SK-N-SH treated with all-trans-retinoic acid at 6 μM for 48 hours (cell line): ENCODE results near the gene B3GALT5.

Source experiments
- ATAC-seq: fragments of 200-7000 bp; cut with Tn5 transposase; 3 replicates; pipeline ENCODE4 v1.9.1; 2020; ENCODE audit warnings: mild to moderate bottlenecking, moderate library complexity
- ARNTL ChIP-seq: fragments of 450-650 bp; formaldehyde crosslinking; IDR thresholded peaks from 2 replicates; pipeline ENCODE4 v1.5.0; 2020; ENCODE audit warnings: low read depth, mild to moderate bottlenecking, moderate library complexity, borderline replicate concordance
- BACH2 ChIP-seq: fragments of 250-450 bp; sonication (Bioruptor Pico); IDR thresholded peaks from 2 replicates; pipeline ENCODE4 v1.9.0; 2021; ENCODE audit warnings: mild to moderate bottlenecking, borderline replicate concordance
- CSDC2 ChIP-seq: fragments of 250-450 bp; sonication (Bioruptor Pico); IDR thresholded peaks from 2 replicates; pipeline ENCODE4 v1.5.0; 2020; ENCODE audit warnings: mild to moderate bottlenecking, moderate library complexity
- ESRRG ChIP-seq: fragments of 250-450 bp; sonication (Bioruptor Pico); IDR thresholded peaks from 2 replicates; pipeline ENCODE4 v1.6.1; 2021; ENCODE audit warnings: mild to moderate bottlenecking
- GLIS3 ChIP-seq: fragments of 250-450 bp; sonication (Bioruptor Pico); IDR thresholded peaks from 2 replicates; pipeline ENCODE4 v1.5.0; 2020; ENCODE audit warnings: mild to moderate bottlenecking, moderate library complexity
- ISL1 ChIP-seq: fragments of 250-450 bp; sonication (Bioruptor Pico); IDR thresholded peaks from 2 replicates; pipeline ENCODE4 v2.1.2; 2022; ENCODE audit warnings: mild to moderate bottlenecking, moderate library complexity
- OSR1 ChIP-seq: fragments of 250-450 bp; sonication (Bioruptor Pico); IDR thresholded peaks from 2 replicates; pipeline ENCODE4 v1.8.0; 2022; ENCODE audit warnings: moderate library complexity, mild to moderate bottlenecking, inconsistent platforms
- PPARA ChIP-seq: fragments of 250-450 bp; sonication (Bioruptor Pico); IDR thresholded peaks from 2 replicates; pipeline ENCODE4 v1.5.0; 2020; ENCODE audit warnings: mild to moderate bottlenecking, borderline replicate concordance
- RARB ChIP-seq: fragments of 250-450 bp; sonication (Bioruptor Pico); IDR thresholded peaks from 2 replicates; pipeline ENCODE4 v1.8.0; 2021; ENCODE audit warnings: mild to moderate bottlenecking, moderate library complexity
- SNAI2 ChIP-seq: fragments of 250-450 bp; sonication (Bioruptor Pico); IDR thresholded peaks from 2 replicates; pipeline ENCODE4 v1.5.0; 2020; ENCODE audit warnings: mild to moderate bottlenecking, moderate library complexity
- TCF4 ChIP-seq: fragments of 250-450 bp; sonication (Bioruptor Pico); IDR thresholded peaks from 2 replicates; pipeline ENCODE4 v1.8.0; 2021; ENCODE audit warnings: mild to moderate bottlenecking, moderate library complexity, borderline replicate concordance
- TOX ChIP-seq: fragments of 250-450 bp; sonication (Bioruptor Pico); IDR thresholded peaks from 2 replicates; pipeline ENCODE4 v1.8.0; 2021; ENCODE audit warnings: mild to moderate bottlenecking, moderate library complexity, borderline replicate concordance
- ZC3H10 ChIP-seq: fragments of 250-450 bp; sonication (Bioruptor Pico); IDR thresholded peaks from 2 replicates; pipeline ENCODE4 v1.5.1; 2021; ENCODE audit warnings: mild to moderate bottlenecking, moderate library complexity
- ZFP3 ChIP-seq: fragments of 250-450 bp; sonication (Bioruptor Pico); IDR thresholded peaks from 2 replicates; pipeline ENCODE4 v1.5.0; 2020; ENCODE audit warnings: mild to moderate bottlenecking, moderate library complexity
- ZFP30 ChIP-seq: fragments of 450-650 bp; formaldehyde crosslinking; IDR thresholded peaks from 2 replicates; pipeline ENCODE4 v1.5.0; 2022; ENCODE audit warnings: mild to moderate bottlenecking, moderate library complexity
- ZNF565 ChIP-seq: fragments of 450-650 bp; formaldehyde crosslinking; conservative IDR thresholded peaks from 2 replicates; pipeline ENCODE4 v1.5.0; 2020; ENCODE audit warnings: low read depth, mild to moderate bottlenecking, moderate library complexity
- ZNF70 ChIP-seq: fragments of 450-650 bp; formaldehyde crosslinking; IDR thresholded peaks from 2 replicates; pipeline ENCODE4 v1.5.0; 2020; ENCODE audit warnings: mild to moderate bottlenecking, moderate library complexity
- ZNF8 ChIP-seq: fragments of 450-650 bp; formaldehyde crosslinking; IDR thresholded peaks from 2 replicates; pipeline ENCODE4 v1.5.0; 2020; ENCODE audit warnings: mild to moderate bottlenecking, moderate library complexity
- TF ChIP-seq, protein P1 (sequence below): fragments of 250-450 bp; sonication (Bioruptor Pico); IDR thresholded peaks from 2 replicates; pipeline ENCODE4 v1.8.0; 2021; ENCODE audit warnings: low read depth, mild to moderate bottlenecking, moderate library complexity, borderline replicate concordance
- TF ChIP-seq, protein P2 (sequence below): fragments of 250-450 bp; sonication (Bioruptor Pico); IDR thresholded peaks from 2 replicates; pipeline ENCODE4 v1.5.1; 2020; ENCODE audit warnings: low read depth, mild to moderate bottlenecking, moderate library complexity
- TF ChIP-seq, protein P3 (sequence below): fragments of 250-450 bp; sonication (Bioruptor Pico); IDR thresholded peaks from 2 replicates; pipeline ENCODE4 v1.8.0; 2020; ENCODE audit warnings: mild to moderate bottlenecking, moderate library complexity, borderline replicate concordance
- TF ChIP-seq, protein P4 (sequence below): fragments of 250-450 bp; sonication (Bioruptor Pico); IDR thresholded peaks from 2 replicates; pipeline ENCODE4 v1.5.1; 2021; ENCODE audit warnings: mild to moderate bottlenecking, moderate library complexity

The B3GALT5 gene

DNA sequence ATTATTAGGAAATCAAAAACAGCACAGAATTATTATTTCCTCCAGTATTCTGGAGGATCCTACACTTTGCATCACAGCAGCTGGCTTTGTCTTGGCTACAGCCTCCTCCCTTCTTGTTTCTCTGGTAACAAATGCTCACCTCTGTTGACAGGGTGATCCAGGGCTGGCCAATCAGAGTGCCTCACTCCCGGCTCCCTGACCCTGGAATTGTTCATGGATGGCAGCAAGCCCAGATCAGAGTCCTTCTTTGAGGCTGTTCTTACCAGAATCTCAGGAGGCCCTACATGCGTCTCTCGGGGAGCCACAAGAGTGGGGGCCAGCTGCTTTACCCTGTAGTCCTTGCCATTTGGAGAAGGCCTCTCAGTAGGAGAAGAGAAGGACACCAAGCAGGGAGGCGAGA, 83.9 kb downstream of the B3GALT5 start:
- no peak for ATAC-seq
- no peak for TF ChIP-seq GLIS3 (CRISPR knock-in tag)
- TF ChIP-seq PPARA (CRISPR knock-in tag), result no peak
- no peak for TF ChIP-seq SNAI2
- TF ChIP-seq, protein P1, sequence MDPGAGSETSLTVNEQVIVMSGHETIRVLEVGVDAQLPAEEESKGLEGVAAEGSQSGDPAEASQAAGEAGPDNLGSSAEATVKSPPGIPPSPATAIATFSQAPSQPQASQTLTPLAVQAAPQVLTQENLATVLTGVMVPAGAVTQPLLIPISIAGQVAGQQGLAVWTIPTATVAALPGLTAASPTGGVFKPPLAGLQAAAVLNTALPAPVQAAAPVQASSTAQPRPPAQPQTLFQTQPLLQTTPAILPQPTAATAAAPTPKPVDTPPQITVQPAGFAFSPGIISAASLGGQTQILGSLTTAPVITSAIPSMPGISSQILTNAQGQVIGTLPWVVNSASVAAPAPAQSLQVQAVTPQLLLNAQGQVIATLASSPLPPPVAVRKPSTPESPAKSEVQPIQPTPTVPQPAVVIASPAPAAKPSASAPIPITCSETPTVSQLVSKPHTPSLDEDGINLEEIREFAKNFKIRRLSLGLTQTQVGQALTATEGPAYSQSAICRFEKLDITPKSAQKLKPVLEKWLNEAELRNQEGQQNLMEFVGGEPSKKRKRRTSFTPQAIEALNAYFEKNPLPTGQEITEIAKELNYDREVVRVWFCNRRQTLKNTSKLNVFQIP (CRISPR knock-in tag), result no peak
- TF ChIP-seq, protein P2, sequence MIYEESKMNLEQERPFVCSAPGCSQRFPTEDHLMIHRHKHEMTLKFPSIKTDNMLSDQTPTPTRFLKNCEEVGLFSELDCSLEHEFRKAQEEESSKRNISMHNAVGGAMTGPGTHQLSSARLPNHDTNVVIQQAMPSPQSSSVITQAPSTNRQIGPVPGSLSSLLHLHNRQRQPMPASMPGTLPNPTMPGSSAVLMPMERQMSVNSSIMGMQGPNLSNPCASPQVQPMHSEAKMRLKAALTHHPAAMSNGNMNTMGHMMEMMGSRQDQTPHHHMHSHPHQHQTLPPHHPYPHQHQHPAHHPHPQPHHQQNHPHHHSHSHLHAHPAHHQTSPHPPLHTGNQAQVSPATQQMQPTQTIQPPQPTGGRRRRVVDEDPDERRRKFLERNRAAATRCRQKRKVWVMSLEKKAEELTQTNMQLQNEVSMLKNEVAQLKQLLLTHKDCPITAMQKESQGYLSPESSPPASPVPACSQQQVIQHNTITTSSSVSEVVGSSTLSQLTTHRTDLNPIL (CRISPR knock-in tag), result no peak

DNA sequence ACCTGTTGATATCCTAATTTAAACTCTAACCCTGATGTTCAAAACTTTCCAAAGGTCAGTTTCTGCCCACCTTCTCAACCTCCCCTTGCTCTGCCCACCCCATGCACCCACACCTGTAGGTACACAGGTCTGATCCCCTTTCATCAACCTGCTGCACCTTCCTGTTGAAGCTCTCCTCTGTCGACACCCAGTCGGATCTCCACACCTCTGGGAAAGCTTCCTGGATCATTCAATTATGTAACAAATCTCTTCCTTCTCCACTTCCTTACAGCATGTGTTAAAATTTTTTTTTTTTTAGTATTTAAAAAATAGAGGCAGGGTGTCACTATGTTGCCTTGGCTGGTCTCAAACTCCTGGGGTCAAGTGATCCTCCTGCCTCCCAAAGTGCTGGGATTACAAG, 87.6 kb downstream of the B3GALT5 start:
- no peak for ATAC-seq
- TF ChIP-seq ESRRG (CRISPR knock-in tag) (no peak), PPARA (CRISPR knock-in tag) (no peak), TCF4 (no peak), SNAI2 (no peak), ZFP30 (CRISPR knock-in tag) (no peak), TOX (CRISPR knock-in tag) (no peak), CSDC2 (CRISPR knock-in tag) (no peak), ZFP3 (no peak), OSR1 (CRISPR knock-in tag) (no peak), ZC3H10 (CRISPR knock-in tag) (no peak), ARNTL (CRISPR knock-in tag) (no peak), ZNF8 (CRISPR knock-in tag) (no peak)
- TF ChIP-seq, protein P2 (CRISPR knock-in tag), result no peak
- TF ChIP-seq, protein P3, sequence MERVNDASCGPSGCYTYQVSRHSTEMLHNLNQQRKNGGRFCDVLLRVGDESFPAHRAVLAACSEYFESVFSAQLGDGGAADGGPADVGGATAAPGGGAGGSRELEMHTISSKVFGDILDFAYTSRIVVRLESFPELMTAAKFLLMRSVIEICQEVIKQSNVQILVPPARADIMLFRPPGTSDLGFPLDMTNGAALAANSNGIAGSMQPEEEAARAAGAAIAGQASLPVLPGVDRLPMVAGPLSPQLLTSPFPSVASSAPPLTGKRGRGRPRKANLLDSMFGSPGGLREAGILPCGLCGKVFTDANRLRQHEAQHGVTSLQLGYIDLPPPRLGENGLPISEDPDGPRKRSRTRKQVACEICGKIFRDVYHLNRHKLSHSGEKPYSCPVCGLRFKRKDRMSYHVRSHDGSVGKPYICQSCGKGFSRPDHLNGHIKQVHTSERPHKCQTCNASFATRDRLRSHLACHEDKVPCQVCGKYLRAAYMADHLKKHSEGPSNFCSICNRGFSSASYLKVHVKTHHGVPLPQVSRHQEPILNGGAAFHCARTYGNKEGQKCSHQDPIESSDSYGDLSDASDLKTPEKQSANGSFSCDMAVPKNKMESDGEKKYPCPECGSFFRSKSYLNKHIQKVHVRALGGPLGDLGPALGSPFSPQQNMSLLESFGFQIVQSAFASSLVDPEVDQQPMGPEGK (CRISPR knock-in tag), result no peak
- TF ChIP-seq, protein P4, sequence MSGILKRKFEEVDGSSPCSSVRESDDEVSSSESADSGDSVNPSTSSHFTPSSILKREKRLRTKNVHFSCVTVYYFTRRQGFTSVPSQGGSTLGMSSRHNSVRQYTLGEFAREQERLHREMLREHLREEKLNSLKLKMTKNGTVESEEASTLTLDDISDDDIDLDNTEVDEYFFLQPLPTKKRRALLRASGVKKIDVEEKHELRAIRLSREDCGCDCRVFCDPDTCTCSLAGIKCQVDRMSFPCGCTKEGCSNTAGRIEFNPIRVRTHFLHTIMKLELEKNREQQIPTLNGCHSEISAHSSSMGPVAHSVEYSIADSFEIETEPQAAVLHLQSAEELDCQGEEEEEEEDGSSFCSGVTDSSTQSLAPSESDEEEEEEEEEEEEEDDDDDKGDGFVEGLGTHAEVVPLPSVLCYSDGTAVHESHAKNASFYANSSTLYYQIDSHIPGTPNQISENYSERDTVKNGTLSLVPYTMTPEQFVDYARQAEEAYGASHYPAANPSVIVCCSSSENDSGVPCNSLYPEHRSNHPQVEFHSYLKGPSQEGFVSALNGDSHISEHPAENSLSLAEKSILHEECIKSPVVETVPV, result no peak

DNA sequence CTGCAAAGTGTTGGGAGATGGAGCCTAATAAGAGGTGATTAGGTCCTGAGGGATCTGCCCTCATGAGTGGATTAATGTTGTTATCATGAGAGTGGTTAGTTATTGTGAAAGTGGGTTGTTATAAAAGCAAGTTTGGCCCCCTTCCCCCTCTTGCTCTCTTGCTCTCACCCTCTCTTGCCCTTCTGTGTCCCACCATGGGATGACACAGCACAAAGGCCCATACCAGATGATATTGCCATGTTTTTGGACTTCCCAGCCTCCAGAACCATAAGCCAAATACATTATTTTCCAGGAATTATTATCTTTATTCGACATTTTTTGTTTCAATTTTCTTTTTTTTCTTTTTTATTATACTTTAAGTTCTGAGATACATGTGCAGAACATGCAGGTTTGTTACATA, 90.8 kb downstream of the B3GALT5 start:
- TF ChIP-seq, protein P2 (CRISPR knock-in tag), result no peak
- TF ChIP-seq ISL1 (CRISPR knock-in tag) (no peak), GLIS3 (CRISPR knock-in tag) (no peak), CSDC2 (CRISPR knock-in tag) (no peak), ZNF565 (CRISPR knock-in tag) (no peak), ZNF70 (CRISPR knock-in tag) (no peak), OSR1 (CRISPR knock-in tag) (no peak), PPARA (CRISPR knock-in tag) (no peak), ESRRG (CRISPR knock-in tag) (no peak), TCF4 (no peak), BACH2 (CRISPR knock-in tag) (no peak), SNAI2 (no peak), TOX (CRISPR knock-in tag) (no peak), ARNTL (CRISPR knock-in tag) (no peak), RARB (CRISPR knock-in tag) (no peak), ZC3H10 (CRISPR knock-in tag) (no peak), ZFP30 (CRISPR knock-in tag) (no peak)
- TF ChIP-seq, protein P4, result no peak
- TF ChIP-seq, protein P1 (CRISPR knock-in tag), result no peak
- TF ChIP-seq, protein P3 (CRISPR knock-in tag), result no peak
- TF ChIP-seq, all 23 proteins: peak for 0
- no peak for ATAC-seq
